EH (cell line): Measurements from ENCODE around the gene SFTA2.
"Not testable (repeated sequence)": the region's sequence is repeated elsewhere in the genome, so short reads cannot be mapped to it uniquely, and the experiment has no call there.

Source experiments
- DNase-seq: peaks from one replicate; pipeline ENCODE4 v3.0.0-alpha.2; 2015; ENCODE audit warnings: low read depth

The SFTA2 gene

GRCh38 chr6:30931969-30932645 is at the start of gene SFTA2:
Gene SFTA2 (minus strand): TSS chr6:30932170. CDS start chr6:30932096, 74 bp downstream.
- no peak for DNase-seq

- no peak for DNase-seq
These were observed 47.7 kb upstream of the SFTA2 start for GRCh38 chr6:30979690-30980089.

- DNase-seq = no peak
These were observed 47.2 kb upstream of the SFTA2 start for GRCh38 chr6:30979141-30979540.

GRCh38 chr6:30974490-30975252 is 42.7 kb upstream of the SFTA2 start:
- no peak for DNase-seq

- no peak for DNase-seq
These were observed 40.8 kb upstream of the SFTA2 start for GRCh38 chr6:30972816-30973215.

GRCh38 chr6:30970946-30971345 is 39.0 kb upstream of the SFTA2 start:
- DNase-seq = no peak

- DNase-seq = not testable (repeated sequence)
These were observed 37.2 kb upstream of the SFTA2 start for GRCh38 chr6:30969171-30969570.

- no peak for DNase-seq
These were observed 34.2 kb upstream of the SFTA2 start for GRCh38 chr6:30966154-30966553.

- DNase-seq = no peak
These were observed 33.2 kb upstream of the SFTA2 start for GRCh38 chr6:30965140-30965601.

- DNase-seq = no peak
These were observed 32.1 kb upstream of the SFTA2 start for GRCh38 chr6:30964075-30964474.

- no peak for DNase-seq
These were observed 31.7 kb upstream of the SFTA2 start for GRCh38 chr6:30963641-30964040.

GRCh38 chr6:30962716-30963115 is 30.7 kb upstream of the SFTA2 start:
- no peak for DNase-seq

GRCh38 chr6:30960907-30961673 is 29.1 kb upstream of the SFTA2 start:
- DNase-seq = peak; percentile 27

GRCh38 chr6:30957716-30958115 is 25.7 kb upstream of the SFTA2 start:
- no peak for DNase-seq

- DNase-seq = peak; percentile 42
These were observed 23.5 kb upstream of the SFTA2 start for GRCh38 chr6:30955367-30956042.

GRCh38 chr6:30954631-30955366 is 22.8 kb upstream of the SFTA2 start:
- DNase-seq = peak; percentile 17

- no peak for DNase-seq
These were observed 20.0 kb upstream of the SFTA2 start for GRCh38 chr6:30951907-30952469.

- no peak for DNase-seq
These were observed 16.8 kb upstream of the SFTA2 start for GRCh38 chr6:30948811-30949210.

GRCh38 chr6:30947231-30947630 is 15.3 kb upstream of the SFTA2 start:
- DNase-seq = no peak

- DNase-seq = no peak
These were observed 13.3 kb upstream of the SFTA2 start for GRCh38 chr6:30945281-30945680.

GRCh38 chr6:30944051-30944450 is 12.1 kb upstream of the SFTA2 start:
- no peak for DNase-seq
